GM21576 (cell line): ENCODE data around the gene ATP1B1.
A peak's percentile ranks its signal among the peaks of the same experiment; 100 is the strongest.
"Not testable (repeated sequence)": the region's sequence is repeated elsewhere in the genome, so short reads cannot be mapped to it uniquely, and the experiment has no call there.

Experiments used
- ATAC-seq: cut with Tn5 transposase; IDR thresholded peaks from one replicate; pipeline ENCODE4 v1.9.1; 2021; ENCODE audit warnings: mild to moderate bottlenecking, moderate library complexity; ENCODE audit not compliant: unreplicated experiment

ATP1B1 gene

DNA sequence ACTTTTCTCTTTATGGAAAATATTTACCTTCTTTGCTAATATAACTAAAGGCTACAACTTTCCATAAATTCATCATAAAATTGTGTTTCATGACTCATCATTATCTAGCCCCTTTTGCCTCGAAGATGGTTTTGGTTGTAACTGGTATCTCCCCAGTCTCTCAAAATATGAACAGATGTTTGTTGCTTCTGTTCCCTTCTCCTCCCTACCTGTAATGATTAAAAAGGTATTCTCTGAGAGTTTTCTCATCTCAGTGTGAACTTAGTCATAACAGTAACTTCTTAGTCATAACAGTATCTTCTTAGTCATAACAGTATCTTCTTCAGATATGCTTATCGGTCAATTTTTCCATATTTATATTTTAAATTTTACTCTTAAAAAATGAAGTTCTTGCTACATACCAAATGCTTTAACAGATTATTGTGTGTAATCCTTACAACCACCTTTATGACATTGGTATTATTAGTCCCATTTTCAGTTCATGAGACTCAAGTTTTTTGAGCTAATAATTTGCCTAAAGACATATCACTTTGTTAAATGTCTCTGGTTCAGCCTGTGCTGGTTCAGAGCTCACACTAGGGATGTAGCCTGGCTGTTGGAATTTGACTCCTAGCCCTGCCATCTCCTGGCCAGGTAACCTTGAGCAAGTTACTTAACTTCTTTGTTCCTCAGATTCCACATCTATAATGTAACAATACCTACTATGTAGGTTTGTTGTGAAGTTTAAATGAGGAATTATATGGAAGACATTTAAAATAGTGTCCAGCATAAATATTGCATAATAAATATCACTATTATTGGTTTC is 32.6 kb downstream of the ATP1B1 start:
- ATAC-seq: peak; percentile 93

DNA sequence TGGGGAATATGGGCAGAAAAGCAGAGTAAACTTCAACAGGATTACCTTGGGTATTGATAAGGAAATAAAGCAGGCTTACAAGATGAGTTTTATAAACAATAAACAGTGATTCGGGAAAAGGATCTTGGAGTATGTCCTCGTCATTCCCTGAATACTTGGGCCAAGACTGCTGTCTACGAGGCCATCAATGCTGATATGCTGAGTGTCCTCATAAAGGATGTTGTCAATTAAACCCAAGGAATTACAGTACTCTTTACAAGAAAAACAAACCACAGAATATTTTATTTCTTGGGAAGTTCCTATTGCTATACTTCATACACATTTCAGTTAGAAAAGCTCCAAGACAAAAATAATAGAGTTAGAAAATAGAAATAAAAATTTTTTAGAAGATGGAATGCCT is 34.9 kb downstream of the ATP1B1 start:
- ATAC-seq: no peak

GRCh38 chr1:169142129-169142528 is 35.6 kb downstream of the ATP1B1 start:
- ATAC-seq: no peak

DNA sequence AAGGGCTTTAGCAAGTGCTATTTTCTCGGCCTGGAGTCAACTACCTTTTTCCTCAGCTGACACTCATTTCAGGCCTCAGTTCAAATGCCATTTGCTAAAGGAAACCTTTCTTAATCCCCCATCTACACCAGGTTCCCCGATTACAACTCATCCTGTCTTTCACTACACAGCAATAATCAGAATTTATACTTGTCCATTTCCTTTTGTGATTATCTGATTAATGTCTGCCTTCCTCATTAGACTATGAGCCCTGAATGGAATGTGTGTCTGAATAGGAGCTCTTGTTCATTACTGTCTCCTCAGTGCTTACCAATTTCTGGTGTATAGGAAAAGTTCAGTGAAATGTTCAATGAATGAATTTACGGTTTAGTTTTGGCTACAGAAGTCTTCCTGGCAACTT is 36.9 kb downstream of the ATP1B1 start:
- ATAC-seq: no peak

DNA sequence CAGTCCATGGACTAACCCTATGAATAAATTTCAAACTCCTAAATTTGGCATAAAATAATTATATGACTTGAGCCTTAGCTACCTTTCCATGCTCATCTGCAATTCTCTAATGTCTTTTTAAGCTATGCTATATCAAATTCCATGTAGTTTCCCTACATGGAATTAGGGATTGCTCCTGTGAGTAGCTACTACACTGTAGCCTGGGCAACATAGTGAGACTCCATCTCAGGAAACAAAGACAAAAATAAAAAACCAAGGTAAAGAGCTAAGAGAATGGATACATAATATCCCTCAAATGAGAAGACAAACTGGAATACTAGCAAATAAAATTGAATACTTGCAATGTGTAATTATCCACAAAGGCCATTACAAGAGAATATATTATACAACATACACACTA is 37.5 kb downstream of the ATP1B1 start:
- ATAC-seq: no peak

DNA sequence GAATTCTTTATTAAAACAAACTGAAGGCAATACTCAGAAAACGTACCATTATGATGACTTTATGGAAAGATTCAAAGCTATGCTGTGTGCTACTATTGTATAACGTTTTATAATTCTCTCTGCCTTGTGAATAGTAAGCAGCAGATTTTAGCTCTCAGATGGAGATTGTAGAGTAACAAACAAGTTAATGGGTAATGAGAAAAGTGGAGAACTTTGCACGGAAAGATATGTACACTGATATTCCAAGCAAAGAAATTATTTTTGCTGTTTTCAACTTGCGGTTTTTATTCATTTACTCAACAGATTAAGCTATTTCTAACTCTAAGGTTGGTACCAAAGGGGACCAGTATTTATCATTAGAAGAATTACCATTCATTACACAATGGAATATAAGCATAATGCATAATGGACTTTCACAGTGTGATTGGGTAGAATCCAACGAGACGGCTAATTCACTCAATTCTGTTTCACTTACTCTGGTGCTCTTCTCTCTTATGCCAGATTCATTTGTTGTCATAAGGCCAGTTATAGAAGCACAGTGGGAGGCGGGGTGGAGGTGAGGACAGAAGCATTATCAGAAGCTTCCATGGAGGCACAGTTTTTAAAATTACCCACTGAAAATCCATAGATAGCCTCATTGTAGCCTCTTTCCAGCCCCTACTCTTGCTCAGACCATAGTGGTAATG is 38.6 kb downstream of the ATP1B1 start:
- no peak for ATAC-seq

- ATAC-seq: no peak
Observed at GRCh38 chr1:169146576-169147214, 40.2 kb downstream of the ATP1B1 start.

- no peak for ATAC-seq
Observed at GRCh38 chr1:169148472-169149252, 42.2 kb downstream of the ATP1B1 start.

- ATAC-seq: no peak
Observed at GRCh38 chr1:169149555-169150286, 43.2 kb downstream of the ATP1B1 start.

- ATAC-seq: no peak
Observed at GRCh38 chr1:169150641-169151337, 44.3 kb downstream of the ATP1B1 start.

- ATAC-seq: no peak
Observed at GRCh38 chr1:169151338-169151837, 44.9 kb downstream of the ATP1B1 start.

- ATAC-seq: no peak
Observed at GRCh38 chr1:169155675-169156074, 49.2 kb downstream of the ATP1B1 start.

DNA sequence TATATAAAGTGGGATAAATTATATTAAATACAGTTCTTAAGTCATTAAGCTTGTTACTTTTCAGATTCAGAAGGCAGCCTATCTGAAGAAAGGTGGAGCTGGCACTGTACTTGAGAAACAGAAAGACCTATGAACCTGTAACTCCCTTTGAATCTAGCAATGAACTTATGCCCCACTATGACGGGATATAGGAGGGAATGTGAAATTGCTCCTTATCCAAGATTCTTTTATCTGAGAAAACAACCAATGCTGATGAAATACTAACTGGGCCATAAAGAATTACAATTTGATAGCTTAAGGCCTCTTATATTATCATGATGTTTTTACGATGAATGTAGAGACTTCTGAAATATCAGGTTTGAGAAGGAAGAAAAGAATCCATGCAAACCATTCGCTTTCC is 50.1 kb downstream of the ATP1B1 start:
- no peak for ATAC-seq

- ATAC-seq: no peak
Observed at GRCh38 chr1:169160845-169161495, 54.5 kb downstream of the ATP1B1 start.

DNA sequence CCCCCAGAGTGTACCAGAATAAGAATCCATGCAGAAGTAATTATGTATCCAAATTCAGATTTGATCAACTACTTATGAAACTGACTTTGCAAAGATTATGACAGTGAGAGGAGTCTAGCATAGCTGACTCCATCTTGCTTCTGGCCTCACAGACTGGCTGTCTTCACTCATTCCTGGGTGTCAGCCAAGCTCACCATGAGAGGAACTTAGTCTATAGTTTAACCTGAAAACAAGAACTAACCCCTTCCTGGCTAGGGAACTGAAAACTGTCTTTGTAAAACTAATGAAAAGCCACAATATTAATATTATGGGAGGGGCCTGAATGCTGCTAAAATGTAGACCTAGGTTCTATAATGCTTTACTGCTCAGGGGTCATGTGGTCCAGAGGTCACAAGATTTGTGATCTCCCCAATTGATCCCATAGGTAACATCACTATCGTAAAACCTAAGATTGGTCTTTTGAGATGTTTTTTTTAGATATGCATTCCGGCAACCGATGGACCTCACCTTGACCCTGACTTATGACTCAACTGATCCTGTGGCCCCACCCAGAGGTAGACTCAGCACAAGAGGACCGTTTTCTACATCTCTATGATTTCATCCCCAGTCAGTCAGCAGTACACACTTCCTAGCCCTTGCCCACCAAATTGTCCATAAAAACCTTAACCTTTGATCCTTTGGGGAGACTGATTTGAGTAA is 55.2 kb downstream of the ATP1B1 start:
- ATAC-seq: peak; percentile 92

- ATAC-seq: no peak
Observed at GRCh38 chr1:169163059-169163458, 56.6 kb downstream of the ATP1B1 start.

DNA sequence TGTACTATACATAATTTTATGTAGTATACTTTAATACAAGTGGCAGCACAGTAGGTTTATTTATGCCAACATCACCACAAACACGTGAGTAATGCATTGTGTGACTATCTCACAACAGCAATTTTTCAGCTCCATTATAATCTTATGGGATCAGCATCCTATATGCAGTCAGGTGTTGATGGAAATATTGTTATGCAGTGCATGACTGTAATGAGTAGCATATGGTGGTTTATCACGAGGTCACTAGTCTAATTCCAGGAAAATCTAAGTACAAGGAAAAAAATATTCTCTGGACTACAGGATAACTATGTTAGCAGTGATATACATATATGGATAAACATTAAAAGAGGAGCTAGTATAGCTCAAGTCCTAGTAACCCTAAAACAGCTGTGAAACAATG is 69.0 kb downstream of the ATP1B1 start:
- ATAC-seq: no peak

- ATAC-seq: not testable (repeated sequence)
Observed at GRCh38 chr1:169179431-169179830, 72.9 kb downstream of the ATP1B1 start.

DNA sequence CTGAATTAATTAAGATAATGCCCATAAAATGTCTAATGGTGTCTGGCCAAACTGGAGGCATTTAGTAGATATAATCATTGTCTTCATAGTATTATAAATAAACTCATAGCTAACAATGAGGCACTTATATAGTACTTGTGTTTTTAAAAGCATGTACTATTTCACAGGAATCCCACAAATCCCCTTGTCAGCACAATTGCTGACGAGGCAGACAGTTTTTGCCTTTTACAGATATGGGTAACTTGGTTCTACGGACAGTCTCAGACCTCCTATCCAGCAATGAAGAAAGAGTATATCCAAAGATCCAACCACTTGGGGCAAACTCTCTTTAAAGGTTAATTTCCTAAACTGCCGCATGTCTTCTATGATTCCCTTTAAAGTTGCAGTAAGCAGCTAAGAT is 73.7 kb downstream of the ATP1B1 start:
- ATAC-seq: no peak
